ENCODE data around the gene TBL1X.

GRCh38 chrX:9518889-9519288, 54.0 kb downstream of the TBL1X start:
- TF ChIP-seq POLR2A (IDR thresholded peaks at IDR 0.05) (no peak), CTCF (IDR thresholded peaks at IDR 0.05) (no peak), POLR2AphosphoS5 (IDR thresholded peaks at IDR 0.05) (no peak)

Measured in breast epithelium (tissue), 3 donors.